HFF-Myc (cell line): ENCODE results near the gene RBM48.
"Not testable (repeated sequence)": the region's sequence is repeated elsewhere in the genome, so short reads cannot be mapped to it uniquely, and the experiment has no call there.

Experiments used
- DNase-seq: peaks from one replicate; pipeline ENCODE4 v3.0.0-alpha.2; 2011; ENCODE audit warnings: low read depth; ENCODE audit errors: extremely low read depth
- H3K4me3 ChIP-seq: replicated peaks from 2 replicates; pipeline ENCODE4 v1.5.1; 2011; ENCODE audit warnings: low read depth, mild to moderate bottlenecking, control low read depth, low read length
- CTCF ChIP-seq: IDR thresholded peaks from 2 replicates; pipeline ENCODE4 v1.5.1; 2012; ENCODE audit warnings: mild to moderate bottlenecking, low read depth, low read length, control low read depth; ENCODE audit errors: missing control alignments

RBM48 gene

GRCh38 chr7:92517631-92518030 lies 11.0 kb upstream of the RBM48 start:
- TF ChIP-seq CTCF, result no peak
- no peak overlapping the region for H3K4me3 ChIP-seq
- no peak for DNase-seq

- DNase-seq, result no peak
- TF ChIP-seq CTCF, result no peak
Observed at GRCh38 chr7:92520024-92520423, 8.6 kb upstream of the RBM48 start.

GRCh38 chr7:92523110-92523509 lies 5.5 kb upstream of the RBM48 start:
- TF ChIP-seq CTCF, result no peak
- no peak for DNase-seq
- no peak overlapping the region for H3K4me3 ChIP-seq

More at GRCh38 chr7:92520024-92520423, 8.6 kb upstream of the RBM48 start:
- H3K4me3 ChIP-seq, result no peak overlapping the region

- peak; percentile 12 for DNase-seq
- TF ChIP-seq CTCF, result no peak
- peak overlapping the region; percentile 84 for H3K4me3 ChIP-seq
Observed at GRCh38 chr7:92527300-92528187, 1.1 kb upstream of the RBM48 start.

- DNase-seq, result no peak
- peak overlapping the region; percentile 84 for H3K4me3 ChIP-seq
- no peak for TF ChIP-seq CTCF
Observed at GRCh38 chr7:92528958-92529264, 316 bp downstream of the RBM48 start.

- H3K4me3 ChIP-seq, result no peak overlapping the region
- DNase-seq, result no peak
- no peak for TF ChIP-seq CTCF
Observed at GRCh38 chr7:92534572-92534971, 6.0 kb downstream of the RBM48 start.

- DNase-seq, H3K4me3 ChIP-seq: not testable (repeated sequence)
Observed at GRCh38 chr7:92543542-92543941, 14.9 kb downstream of the RBM48 start.

GRCh38 chr7:92545116-92545515 lies 16.5 kb downstream of the RBM48 start:
- DNase-seq, H3K4me3 ChIP-seq: not testable (repeated sequence)
